Activated CD4-positive, alpha-beta T cell treated with anti-CD3 and anti-CD28 coated beads for 48 hours (primary cell): Measurements from ENCODE around the gene ECD.
"Not testable (repeated sequence)": the region's sequence is repeated elsewhere in the genome, so short reads cannot be mapped to it uniquely, and the experiment has no call there.

Experiments used
- DNase-seq: peaks from one replicate; pipeline ENCODE4 v3.0.0-alpha.2; 2020

Gene ECD

DNA sequence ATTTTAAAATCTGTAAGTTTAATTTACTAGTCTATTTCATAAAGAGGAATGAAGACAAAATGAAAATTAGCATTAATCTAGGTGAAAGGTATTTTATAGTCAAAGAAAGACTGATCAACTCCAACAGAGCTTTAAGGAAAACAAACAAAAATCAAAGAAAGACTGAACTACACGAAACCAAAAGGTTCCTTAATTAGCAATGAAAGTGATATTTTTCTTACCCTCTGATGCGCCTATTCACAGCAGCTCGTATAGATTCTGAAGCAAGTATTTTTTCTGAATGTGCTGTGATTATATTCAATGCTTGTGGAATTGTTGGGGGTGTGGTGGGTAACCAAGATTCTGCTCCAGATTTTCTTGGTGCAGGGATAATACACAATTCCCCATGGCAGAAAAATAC lies 11.8 kb downstream of the ECD start:
- no peak for DNase-seq

DNA sequence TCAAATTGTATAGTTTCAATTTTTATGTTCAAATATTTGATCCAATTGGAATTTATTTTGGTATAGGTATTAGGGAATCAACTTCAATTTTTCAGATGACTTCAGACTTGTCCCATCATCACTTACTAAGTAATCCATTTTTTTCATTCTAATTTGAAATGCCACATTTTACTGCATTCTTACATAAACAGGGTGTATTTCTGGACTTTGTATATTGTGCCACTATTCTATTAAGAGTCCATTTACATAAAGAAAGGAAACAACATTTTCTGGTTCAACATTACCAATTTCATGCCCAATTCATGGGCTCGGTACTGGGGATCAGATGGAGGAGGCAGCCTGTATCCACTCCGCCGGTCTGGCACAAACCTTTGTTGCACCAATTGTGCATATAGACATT lies 15.8 kb downstream of the ECD start:
- no peak for DNase-seq

DNA sequence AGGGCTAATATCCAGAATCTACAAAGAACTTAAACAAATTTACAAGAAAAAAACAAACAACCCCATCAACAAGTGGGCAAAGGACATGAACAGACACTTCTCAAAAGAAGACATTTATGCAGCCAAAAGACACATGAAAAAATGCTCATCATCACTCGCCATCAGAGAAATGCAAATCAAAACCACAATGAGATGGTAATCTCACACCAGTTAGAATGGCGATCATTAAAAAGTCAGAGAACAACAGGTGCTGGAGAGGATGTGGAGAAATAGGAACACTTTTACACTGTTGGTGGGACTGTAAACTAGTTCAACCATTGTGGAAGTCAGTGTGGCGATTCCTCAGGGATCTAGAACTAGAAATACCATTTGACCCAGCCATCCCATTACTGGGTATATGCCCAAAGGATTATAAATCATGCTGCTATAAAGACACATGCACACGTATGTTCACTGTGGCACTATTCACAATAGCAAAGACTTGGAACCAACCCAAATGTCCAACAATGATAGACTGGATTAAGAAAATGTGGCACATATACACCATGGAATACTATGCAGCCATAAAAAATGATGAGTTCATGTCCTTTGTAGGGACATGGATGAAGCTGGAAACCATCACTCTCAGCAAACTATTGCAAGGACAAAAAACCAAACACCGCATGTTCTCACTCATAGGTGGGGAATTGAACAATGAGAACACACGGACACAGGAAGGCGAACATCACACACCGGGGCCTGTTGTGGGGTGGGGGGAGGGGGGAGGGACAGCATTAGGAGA lies 17.0 kb downstream of the ECD start:
- not testable (repeated sequence) for DNase-seq

DNA sequence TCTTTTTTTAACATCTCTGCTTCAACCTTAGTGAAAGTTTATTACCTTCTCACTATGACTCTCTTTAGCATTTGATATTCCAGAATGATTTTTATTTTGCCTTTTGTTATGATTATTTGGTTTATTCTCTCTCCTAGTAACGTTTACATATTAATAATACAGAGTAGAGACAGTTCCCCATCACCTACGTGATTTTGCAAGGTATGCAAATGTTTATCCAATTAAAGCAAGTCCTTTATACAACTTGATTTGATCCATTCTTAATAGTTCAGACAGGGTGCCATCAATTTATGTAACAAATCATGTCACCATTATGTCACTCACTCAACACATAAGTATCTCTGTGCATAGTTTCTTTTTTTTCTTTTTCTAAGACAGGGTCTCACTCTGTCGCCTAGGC lies 26.2 kb downstream of the ECD start:
- no peak for DNase-seq

DNA sequence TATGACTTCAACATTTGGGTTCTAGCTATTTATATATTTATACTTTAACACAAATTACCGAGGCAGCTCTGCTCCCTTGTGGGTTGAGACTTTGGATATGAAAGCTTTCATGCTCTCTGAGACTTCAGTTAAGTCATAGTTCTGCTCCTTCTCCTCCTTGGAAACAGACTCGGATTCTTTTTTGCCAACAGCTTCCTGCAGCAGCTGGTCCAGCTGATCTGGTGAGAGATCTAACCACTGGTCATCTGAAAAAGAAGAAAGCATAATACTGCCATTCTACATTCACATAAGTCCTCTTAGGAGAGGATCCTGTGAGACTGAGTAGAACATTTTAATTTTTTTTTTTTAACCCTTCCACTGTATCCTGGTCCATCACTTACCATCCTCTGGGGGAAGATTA lies 28.6 kb downstream of the ECD start:
- DNase-seq: no peak

DNA sequence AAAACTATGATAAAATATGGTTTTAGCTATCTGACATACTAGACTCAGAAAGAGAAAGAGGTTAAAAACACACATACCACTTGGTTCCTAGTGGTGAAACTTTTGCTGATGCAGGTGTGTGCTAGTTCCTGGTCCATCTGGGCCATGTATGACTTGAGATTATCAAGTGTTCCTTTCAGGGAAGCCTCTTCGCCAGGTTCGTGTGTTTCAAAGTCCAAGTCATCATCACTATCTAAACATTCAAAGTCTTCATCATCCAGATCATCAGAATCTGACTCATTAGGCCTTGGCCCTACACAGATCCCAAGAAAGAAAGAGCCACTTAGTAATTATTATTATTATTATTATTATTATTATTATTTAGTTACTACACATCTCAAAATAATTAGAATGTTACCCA lies 31.2 kb downstream of the ECD start:
- no peak for DNase-seq

DNA sequence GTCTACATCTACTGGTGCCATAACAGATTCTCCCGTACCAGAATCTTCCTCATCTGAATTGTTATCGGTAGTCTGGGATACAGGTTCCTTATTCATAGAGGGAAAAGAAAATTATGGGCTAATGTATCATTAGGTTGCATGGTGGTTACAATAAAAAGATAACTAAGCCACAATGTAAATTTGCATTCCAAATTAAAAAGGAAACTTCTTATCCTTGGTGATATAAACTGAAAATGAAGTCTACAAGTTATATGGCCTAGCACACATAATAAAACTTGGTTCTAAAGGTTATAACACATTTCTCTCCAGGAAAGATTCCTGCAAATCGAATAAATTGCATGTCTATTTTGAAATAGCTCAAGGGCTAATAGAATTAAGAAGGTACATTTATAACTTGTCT lies 33.1 kb downstream of the ECD start:
- no peak for DNase-seq

DNA sequence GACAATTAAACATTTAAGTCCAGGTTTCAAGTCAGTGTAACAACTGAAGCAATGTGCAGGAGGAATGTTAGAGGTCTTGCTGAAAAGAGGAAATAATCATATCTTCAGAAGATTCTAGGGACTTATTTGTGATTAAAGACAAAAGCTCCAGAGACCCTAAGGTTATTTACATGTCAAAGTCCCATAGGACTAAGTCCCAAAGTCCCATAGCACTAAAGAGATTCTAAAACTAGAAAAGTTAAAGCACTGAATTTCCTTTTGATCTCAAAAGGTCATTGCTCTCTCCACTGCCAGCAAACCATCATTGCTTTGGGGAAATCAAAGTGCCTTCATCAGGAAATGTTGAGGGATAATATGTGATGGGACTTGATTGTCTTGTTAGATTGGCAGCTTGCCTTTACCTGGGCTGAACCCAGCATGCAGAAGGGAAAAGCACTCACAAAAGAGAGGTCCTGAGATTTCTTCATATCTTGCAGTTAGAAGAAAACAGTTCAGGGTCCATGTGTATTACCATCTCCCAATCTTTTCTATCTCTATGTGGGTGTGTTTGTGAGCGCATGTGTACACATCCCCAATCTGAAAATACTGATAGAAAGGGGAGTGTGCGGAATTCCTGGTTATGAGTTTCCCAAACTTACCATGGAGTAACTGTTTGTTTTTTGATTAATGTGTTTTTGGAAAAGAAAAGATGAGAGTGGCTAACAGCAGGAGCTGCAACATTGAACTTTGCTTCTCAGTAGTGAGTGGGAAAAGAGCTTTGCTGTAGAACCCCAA lies 35.7 kb downstream of the ECD start:
- no peak for DNase-seq

DNA sequence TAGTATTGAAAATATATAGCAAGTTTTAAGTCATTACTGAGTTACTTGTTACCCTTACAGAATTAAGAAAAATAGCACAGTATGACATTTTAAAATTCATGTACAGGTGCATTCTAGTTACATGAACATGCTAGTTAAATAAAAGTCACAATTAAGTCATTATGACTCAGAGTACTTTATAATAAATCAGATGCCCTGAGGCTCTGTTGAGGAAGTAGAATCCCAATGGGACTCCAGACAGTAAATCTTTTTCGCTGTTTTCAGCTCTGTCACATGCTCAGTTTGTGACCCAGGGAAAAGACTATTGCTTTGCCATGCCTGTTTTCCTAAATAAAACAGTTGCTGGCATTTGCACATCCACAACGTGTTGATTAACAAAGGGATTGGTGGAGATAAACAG lies 36.5 kb downstream of the ECD start:
- DNase-seq: no peak

DNA sequence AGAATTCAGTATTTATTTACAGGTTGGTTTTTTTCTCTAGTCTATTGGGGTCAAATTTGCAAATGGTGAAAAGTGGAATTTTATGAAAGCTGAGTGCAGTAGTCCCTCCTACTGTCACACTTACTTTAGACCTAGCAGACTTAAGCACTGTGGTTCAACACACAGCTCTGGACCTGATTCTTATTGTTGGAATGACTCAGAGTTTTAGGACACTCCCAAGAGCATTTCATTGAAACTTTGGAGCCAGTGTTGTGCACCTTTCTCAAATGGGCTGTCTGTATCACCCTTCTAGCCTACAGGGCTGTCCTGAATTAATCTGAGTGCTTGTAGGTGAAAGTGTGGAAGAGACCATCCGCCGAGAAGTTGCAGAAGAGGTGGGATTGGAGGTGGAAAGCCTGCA lies 41.5 kb downstream of the ECD start:
- no peak for DNase-seq

DNA sequence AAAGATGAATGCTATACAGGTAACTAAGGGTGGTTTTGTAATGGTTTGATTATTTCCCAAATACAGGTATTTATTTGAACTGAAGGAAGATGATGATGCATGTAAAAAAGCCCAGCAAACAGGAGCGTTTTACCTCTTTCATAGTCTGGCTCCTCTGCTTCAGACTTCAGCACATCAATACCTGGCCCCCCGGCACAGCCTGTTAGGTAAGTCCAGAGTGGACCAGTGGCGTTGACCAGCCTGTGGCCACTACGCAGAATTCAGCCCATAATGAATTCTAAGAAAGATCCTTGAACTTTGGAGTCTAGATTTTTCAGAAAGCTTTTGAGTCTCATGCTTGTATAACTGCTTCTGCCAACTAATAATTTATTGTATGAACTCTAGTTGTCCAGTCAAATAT lies 47.9 kb downstream of the ECD start:
- no peak for DNase-seq

DNA sequence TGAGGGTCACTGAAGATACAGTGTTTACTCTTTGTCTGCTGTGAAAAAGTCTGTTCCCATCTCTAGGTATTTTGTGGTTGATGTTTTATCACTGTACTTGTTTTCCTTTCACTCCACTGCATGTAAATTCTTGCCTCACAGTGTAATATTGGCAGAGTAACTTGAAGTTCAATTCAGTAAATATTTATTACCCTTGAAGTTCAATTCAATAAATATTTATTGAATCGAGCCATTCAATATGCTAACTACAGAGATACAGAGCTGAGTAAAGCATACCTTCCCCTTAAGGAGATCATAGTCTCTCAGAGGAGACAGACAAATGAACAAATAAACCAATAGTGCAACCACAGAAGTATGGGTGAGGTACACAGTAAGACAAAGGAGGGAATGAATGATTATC lies 48.4 kb downstream of the ECD start:
- DNase-seq: no peak

DNA sequence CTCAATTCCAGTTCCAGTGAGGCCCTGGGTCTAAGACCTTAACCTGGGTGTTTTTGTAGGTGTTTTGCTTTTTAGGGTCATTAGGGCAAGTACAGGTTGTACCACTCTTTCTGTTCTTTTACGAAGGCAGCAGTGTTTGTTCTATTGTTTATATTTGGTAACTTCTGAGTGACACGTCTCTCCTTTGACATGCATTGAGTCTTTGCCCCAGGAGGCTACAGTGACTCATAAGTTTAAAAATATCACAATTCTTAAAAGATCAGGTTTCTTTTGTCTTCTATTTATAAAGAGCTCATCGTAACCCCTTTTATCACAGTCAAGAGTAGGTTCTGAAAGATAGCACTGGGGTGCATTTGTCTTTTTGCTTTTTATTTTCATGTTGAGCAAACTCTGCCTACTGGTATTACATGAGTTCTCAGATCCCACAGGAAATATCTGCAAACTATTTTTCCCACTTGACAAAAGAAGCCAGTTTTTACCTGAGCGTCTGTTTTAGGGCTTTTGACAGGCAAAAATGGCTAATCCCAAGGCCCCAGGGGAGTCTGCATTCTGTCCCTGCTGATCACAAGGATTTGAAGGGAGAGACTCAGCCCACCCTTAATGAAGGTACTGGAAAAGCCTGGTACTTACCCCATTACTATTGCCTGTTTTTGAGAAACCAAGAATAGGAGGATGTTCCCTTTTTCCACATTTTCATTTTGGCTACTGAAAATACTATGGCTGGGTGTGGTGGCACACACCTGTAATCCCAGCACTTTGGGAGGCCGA lies 49.6 kb downstream of the ECD start:
- no peak for DNase-seq

DNA sequence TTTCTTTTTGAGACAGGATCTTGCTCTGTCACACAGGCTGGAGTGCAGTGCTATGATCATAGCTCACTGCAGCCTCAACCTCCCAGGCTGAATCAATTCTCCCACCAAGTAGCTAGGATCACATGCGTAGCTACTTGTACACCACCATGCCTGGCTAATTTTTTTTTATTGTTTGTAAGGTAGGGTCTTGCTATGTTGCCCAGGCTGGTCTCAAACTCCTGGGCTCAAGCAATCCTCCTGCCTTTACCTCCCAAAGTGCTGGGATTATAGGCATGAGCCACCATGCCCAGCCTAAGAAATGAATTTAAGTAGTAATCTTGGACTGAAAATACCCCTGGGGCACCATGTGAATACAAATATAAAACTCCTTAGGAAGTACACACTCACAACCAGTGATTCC lies 51.8 kb downstream of the ECD start:
- no peak for DNase-seq

DNA sequence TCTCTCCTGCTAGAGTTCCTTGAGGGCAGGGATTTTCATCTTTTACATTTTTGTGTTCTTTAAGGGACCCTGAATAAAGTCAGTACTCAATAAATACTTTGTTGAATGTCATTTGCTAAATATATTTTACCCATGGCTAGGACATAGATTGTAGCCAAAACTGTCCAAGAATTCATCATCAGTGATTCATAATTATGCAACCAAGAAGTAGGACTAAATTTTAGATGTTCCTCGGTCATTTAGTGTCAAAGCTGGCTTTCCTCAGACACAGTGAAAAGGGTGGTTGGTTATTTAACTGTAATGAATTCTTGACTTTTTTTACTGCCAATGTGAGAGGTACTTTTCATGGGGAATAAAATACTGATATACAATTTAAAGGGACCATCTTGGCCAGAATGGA lies 54.3 kb downstream of the ECD start:
- no peak for DNase-seq

DNA sequence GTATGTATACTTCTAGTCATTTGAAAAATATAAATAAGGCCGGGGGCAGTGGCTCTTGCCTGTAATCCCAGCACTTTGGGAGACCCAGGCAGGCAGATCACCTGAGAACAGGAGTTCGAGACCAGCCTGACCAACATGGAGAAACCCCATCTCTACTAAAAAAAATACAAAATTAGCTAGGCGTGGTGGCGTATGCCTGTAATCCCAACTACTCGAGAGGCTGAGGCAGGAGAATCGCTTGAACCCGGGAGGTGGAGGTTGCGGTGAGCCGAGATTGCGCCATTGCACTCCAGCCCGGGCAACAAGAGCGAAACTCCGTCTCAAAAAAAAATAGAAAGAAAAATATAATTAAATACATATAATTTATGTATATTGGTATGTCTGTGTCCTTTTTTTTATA lies 55.8 kb downstream of the ECD start:
- not testable (repeated sequence) for DNase-seq

DNA sequence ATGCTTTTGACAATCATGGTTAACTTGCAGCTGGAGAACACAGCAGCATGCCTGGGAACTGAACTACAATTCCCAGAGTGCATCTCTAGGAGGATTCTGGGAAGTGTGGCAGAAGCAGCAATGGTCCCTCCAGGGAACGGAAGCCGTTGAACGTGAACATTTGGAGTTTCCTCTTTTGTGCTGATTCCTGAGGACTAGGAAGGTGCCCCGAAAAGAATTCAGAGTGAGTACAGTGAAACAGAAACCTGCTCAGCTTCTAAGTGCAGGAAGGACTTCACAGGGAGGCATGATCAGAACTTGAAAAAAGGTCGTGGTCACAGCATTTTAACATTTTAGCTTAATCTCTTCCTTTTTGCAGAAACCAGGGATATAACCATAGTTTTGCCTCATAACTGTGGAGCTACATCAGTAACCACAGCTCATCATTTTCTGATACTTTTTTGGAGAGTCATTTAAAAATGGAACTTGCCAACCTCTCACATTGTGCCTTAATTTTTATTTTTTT lies 57.4 kb downstream of the ECD start, which contains the start of gene NUDT13:
TSS of gene NUDT13 (plus strand) at position 111 of the 505 bp plus-strand sequence. CDS start 3,911 bp downstream, outside the sequence.
- DNase-seq: peak; percentile 53

DNA sequence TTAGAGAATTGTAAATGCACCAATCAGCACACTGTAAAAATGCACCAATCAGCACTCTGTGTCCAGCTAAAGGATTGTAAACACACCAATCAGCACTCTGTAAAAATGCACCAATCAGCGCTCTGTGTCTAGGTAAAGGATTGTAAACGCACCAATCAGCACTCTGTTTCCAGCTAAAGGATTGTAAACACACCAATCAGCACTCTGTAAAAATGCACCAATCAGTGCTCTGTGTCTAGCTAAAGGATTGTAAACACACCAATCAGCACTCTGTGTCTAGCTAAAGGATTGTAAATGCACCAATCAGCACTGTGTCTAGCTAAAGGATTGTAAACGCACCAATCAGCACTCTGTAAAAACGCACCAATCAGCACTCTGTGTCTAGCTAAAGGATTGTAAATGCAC lies 58.6 kb downstream of the ECD start:
- DNase-seq: not testable (repeated sequence)

DNA sequence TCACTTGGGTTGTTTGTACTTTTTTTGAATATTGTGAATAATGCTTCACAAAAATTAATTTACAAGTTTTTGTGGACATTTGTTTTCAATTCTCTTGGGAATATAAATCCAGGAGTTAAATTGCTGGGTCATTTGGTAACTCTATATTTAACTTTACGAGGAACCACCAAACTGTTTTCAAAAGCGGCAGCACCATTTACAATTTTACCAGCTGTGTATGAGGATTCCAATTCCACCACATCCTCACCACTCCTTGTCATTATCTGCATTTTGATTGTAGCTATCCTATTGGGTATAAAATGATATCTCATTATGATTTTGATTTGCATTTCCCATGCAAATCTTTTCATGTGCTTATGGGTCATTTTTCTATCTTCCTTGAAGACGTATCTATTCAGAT lies 61.5 kb downstream of the ECD start:
- no peak for DNase-seq

DNA sequence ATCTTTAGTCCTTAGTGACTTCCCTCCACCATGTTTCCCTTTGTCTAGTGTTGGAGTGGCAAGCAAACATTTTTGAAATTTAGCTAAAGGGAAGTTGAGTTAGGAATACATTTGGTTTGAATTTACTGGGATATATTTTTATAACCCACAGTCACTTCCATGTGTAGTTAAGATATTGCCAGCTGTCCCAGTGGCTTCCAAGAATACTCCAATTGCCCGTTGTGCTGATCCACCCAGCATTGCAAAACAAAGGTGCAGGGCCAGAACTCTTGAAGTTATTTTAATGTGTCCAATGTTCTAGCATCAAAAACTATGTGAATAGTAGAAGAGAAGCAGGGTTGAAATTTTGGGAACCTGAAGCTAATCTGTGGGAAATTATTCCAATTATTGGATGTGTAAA lies 68.7 kb downstream of the ECD start:
- DNase-seq: no peak

DNA sequence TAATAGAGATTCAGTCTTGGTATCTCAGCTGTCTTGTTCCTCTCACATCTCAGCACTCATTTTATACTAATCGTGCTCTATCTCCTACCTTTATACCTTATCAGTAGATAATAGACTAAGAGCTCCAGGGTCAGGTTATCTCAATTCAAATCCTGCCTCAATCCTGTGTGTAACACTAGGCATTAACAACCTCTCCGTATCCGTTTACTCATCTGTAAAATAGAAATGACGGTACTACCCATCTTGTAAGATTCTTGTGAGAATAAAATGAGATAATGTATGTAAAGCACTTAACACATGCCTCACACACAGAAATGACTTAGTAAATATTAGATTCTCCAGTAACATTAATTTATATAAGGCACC lies 70.5 kb downstream of the ECD start:
- DNase-seq: no peak

DNA sequence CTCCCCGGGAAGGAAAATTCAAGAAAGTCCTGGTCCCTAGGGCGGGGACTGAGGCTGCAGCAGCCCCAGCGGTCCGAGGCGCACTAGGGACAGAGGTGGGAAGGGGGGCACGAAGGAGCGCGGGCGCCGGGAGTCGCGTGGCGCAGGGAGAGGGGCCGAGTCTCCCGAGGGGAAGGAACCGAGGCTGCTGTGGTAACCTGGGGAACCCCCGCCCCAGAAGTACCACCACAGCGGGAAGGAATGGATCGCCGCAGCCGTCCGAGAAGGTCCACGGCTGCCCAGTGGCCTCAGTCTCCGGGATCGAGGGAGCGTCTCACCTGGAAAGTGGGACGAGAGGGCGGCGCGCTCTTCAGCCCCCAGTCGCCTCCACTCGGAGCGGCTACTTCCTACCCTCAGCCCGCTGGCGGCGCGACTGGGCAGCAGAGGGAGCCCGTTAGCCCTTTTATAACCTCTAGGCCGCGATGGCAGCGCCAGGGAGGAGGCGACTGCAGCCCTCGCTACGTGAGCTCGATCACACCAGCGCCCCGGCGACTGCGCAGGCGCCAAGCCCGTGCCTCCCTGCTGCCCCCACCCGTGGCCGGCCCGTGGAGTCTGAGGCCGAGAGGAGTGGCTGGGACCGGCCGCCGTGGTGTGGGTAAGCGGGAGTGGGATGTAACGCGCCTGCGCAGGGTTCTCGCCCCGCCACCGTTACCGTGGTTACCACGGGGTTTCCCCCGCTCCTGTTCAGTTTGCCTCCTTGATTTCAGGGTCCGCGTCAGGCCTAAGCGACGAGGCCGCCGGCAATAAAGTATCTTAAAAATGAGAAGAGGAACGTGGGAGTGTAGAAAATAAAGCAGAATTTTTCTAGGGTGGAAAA lies 71.1 kb downstream of the ECD start, which contains the start of gene P4HA1:
TSS of gene P4HA1 (minus strand) at position 418 of the 856 bp plus-strand sequence. CDS start 21,983 bp downstream, outside the sequence.
- DNase-seq: peak; percentile 99
